H1 (cell line): ENCODE measurements around the gene RPS19. TPM values are rescaled to one million over a fixed set of nuclear protein-coding genes. Genes with fewer than 3 reads are reported as not detected.

Experiments
- CTCF ChIA-PET: fragments of 300-600 bp; sonication (Branson Sonifier 250); formaldehyde crosslinking; loops from one replicate; lab custom pipeline; 2021; ENCODE audit not compliant: partially characterized antibody; lab: Charles Lee
- POLR2A ChIA-PET: fragments of 300-600 bp; sonication (Branson Sonifier 250); formaldehyde crosslinking; loops from one replicate; lab custom pipeline; 2021; ENCODE audit warnings: inconsistent platforms; ENCODE audit not compliant: partially characterized antibody; lab: Charles Lee
- DNase-seq, 2 experiments: peaks; one replicate each; pipeline versions ENCODE4 v3.0.0 to v3.0.0-alpha.2; 2010 to 2022; ENCODE audit warnings: low spot score in 2 of 2, low read depth in 1 of 2, mixed read lengths in 1 of 2
- FAIRE-seq: peaks from 2 replicates; lab custom pipeline; 2011; peaks lifted over from hg19 to GRCh38; lab: Jason Lieb, UNC
- H2AFZ ChIP-seq: 2 replicates; pipeline ENCODE4 v1.8.1; 2012; ENCODE audit warnings: low read length, inconsistent platforms
- H2AK5ac ChIP-seq: 2 replicates; pipeline ENCODE4 v1.6.1; 2013; ENCODE audit warnings: low read depth, low read length
- H2BK120ac ChIP-seq: replicated peaks from 2 replicates; pipeline ENCODE3; 2013; ENCODE audit warnings: low read depth, low read length, inconsistent platforms
- H2BK12ac ChIP-seq: 2 replicates; pipeline ENCODE4 v1.6.1; 2013; ENCODE audit warnings: low read depth, low read length
- H2BK15ac ChIP-seq: 2 replicates; pipeline ENCODE4 v1.6.1; 2013; ENCODE audit warnings: low read length
- H2BK20ac ChIP-seq: 2 replicates; pipeline ENCODE4 v1.6.1; 2013; ENCODE audit warnings: low read length
- H2BK5ac ChIP-seq: 2 replicates; pipeline ENCODE4 v1.6.1; 2013; ENCODE audit warnings: low read depth, low read length
- H3K14ac ChIP-seq: 2 replicates; pipeline ENCODE4 v1.6.1; 2013; ENCODE audit warnings: inconsistent platforms; ENCODE audit not compliant: insufficient read length
- H3K18ac ChIP-seq: 2 replicates; pipeline ENCODE4 v1.6.1; 2013; ENCODE audit warnings: low read length; ENCODE audit errors: extremely low read depth
- H3K23ac ChIP-seq: 2 replicates; pipeline ENCODE4 v1.6.1; 2013; ENCODE audit warnings: inconsistent platforms; ENCODE audit not compliant: insufficient read length
- H3K23me2 ChIP-seq: 2 replicates; pipeline ENCODE4 v1.6.1; 2013; ENCODE audit warnings: low read depth, low read length
- H3K27ac ChIP-seq: 2 replicates; pipeline ENCODE4 v1.6.1; 2011; ENCODE audit warnings: low read depth, low read length, inconsistent platforms
- H3K27me3 ChIP-seq, 4 experiments: replicated peaks in 1 of 4; 1 replicate in 1 of 4; 2 replicates in 3 of 4; pipeline versions ENCODE4 v1.6.1 to v1.8.1; 2011 to 2013; ENCODE audit warnings: low read length in 3 of 4, mild to moderate bottlenecking in 3 of 4, inconsistent platforms in 2 of 4, mixed read lengths in 2 of 4, moderate library complexity in 1 of 4; ENCODE audit not compliant: control insufficient read depth in 3 of 4, insufficient read depth in 3 of 4; ENCODE audit errors: extremely low read depth in 1 of 4
- H3K36me3 ChIP-seq, 4 experiments: 2 replicates each; pipeline versions ENCODE4 v1.6.1 to v1.8.1; 2011 to 2013; ENCODE audit warnings: mild to moderate bottlenecking in 4 of 4, low read length in 3 of 4, moderate library complexity in 2 of 4, control low read depth in 1 of 4, inconsistent platforms in 1 of 4; ENCODE audit not compliant: insufficient read depth in 4 of 4, control insufficient read depth in 2 of 4
- H3K4ac ChIP-seq: replicated peaks from 2 replicates; pipeline ENCODE3; 2013; ENCODE audit warnings: low read length, low read depth, mixed read lengths, inconsistent platforms; ENCODE audit not compliant: insufficient read length
- H3K4me1 ChIP-seq, 4 experiments: replicated peaks in 1 of 4; 1 replicate in 1 of 4; 2 replicates in 3 of 4; pipeline versions ENCODE4 v1.6.1 to v1.8.1; 2011 to 2013; ENCODE audit warnings: low read length in 3 of 4, inconsistent platforms in 2 of 4, mixed read lengths in 1 of 4; ENCODE audit not compliant: insufficient read depth in 4 of 4, control insufficient read depth in 3 of 4
- H3K4me2 ChIP-seq, 2 experiments: 2 replicates each; pipeline versions ENCODE4 v1.6.1 to v1.8.1; 2011 to 2013; ENCODE audit warnings: low read depth in 2 of 2, low read length in 2 of 2, control low read depth in 1 of 2, inconsistent platforms in 1 of 2, mild to moderate bottlenecking in 1 of 2; ENCODE audit not compliant: insufficient read depth in 1 of 2
- H3K4me3 ChIP-seq, 4 experiments: fragments of 200-600, 300-600 bp in 1 of 4; sonication (generic), shearing (Covaris generic), sonication (Bioruptor Twin) in 1 of 4; 2 replicates each; pipeline versions ENCODE4 v1.5.1 to v1.8.1; 2011 to 2016; ENCODE audit warnings: low read length in 4 of 4, low read depth in 3 of 4, control low read depth in 2 of 4, inconsistent platforms in 2 of 4, mild to moderate bottlenecking in 2 of 4, mixed read lengths in 1 of 4, moderate library complexity in 1 of 4; ENCODE audit not compliant: insufficient read depth in 2 of 4; ENCODE audit errors: extremely low read depth in 1 of 4
- H3K56ac ChIP-seq: replicated peaks from 2 replicates; pipeline ENCODE3; 2013; ENCODE audit warnings: low read depth, mild to moderate bottlenecking, mixed read lengths, low read length, inconsistent platforms; ENCODE audit not compliant: insufficient read length
- H3K79me1 ChIP-seq: 2 replicates; pipeline ENCODE4 v1.6.1; 2013; ENCODE audit warnings: low read depth, low read length, control low read depth
- H3K79me2 ChIP-seq, 2 experiments: 2 replicates each; pipeline versions ENCODE4 v1.6.1 to v1.8.1; 2012 to 2013; ENCODE audit warnings: low read length in 2 of 2, mild to moderate bottlenecking in 2 of 2, inconsistent platforms in 1 of 2; ENCODE audit not compliant: insufficient read depth in 2 of 2, control insufficient read depth in 1 of 2
- H3K9ac ChIP-seq, 4 experiments: replicated peaks in 1 of 4; 1 replicate in 1 of 4; 2 replicates in 3 of 4; pipeline versions ENCODE4 v1.6.1 to v1.8.1; 2011 to 2013; ENCODE audit warnings: low read depth in 3 of 4, low read length in 3 of 4, control low read depth in 2 of 4, mild to moderate bottlenecking in 2 of 4, moderate library complexity in 2 of 4, inconsistent platforms in 1 of 4; ENCODE audit errors: extremely low read depth in 1 of 4
- H3K9me3 ChIP-seq, 2 experiments: 2 replicates each; pipeline versions ENCODE4 v1.6.1 to v1.8.1; 2012 to 2013; ENCODE audit warnings: mild to moderate bottlenecking in 2 of 2, moderate library complexity in 2 of 2, control low read depth in 1 of 2, inconsistent platforms in 1 of 2, low read depth in 1 of 2, low read length in 1 of 2, mixed read lengths in 1 of 2; ENCODE audit not compliant: insufficient read depth in 2 of 2
- H4K20me1 ChIP-seq, 2 experiments: replicated peaks in 1 of 2; 2 replicates each; pipeline versions ENCODE3 to v1.8.1; 2011 to 2013; ENCODE audit warnings: inconsistent platforms in 2 of 2, low read length in 2 of 2, mild to moderate bottlenecking in 1 of 2; ENCODE audit not compliant: insufficient read depth in 2 of 2, control insufficient read depth in 1 of 2
- H4K5ac ChIP-seq: 2 replicates; pipeline ENCODE4 v1.6.1; 2013; ENCODE audit warnings: low read length, low read depth, mixed read lengths, inconsistent platforms; ENCODE audit not compliant: insufficient read length
- H4K8ac ChIP-seq: 2 replicates; pipeline ENCODE4 v1.8.0; 2013; ENCODE audit warnings: mild to moderate bottlenecking, moderate library complexity, low read length, inconsistent platforms; ENCODE audit not compliant: insufficient read depth; ENCODE audit errors: extremely low read depth
- H4K91ac ChIP-seq: replicated peaks from 2 replicates; pipeline ENCODE3; 2013; ENCODE audit warnings: low read length, mixed read lengths, inconsistent platforms; ENCODE audit not compliant: insufficient read length
- ASH2L ChIP-seq: fragments of 200-600, 300-600 bp; sonication (generic); IDR thresholded peaks from one replicate; pipeline ENCODE4 v1.7.1; 2017; ENCODE audit warnings: low read length
- CBX5 ChIP-seq: fragments of 300-800, 300-1000 bp; sonication (generic); IDR thresholded peaks from 2 replicates; pipeline ENCODE4 v1.7.1; 2016; ENCODE audit warnings: antibody characterized with exemption, low read length, low read depth
- EZH2 ChIP-seq: fragments of 200-600 bp; sonication (generic); IDR thresholded peaks from 2 replicates; pipeline ENCODE4 v1.7.1; 2012; ENCODE audit warnings: low read depth, mild to moderate bottlenecking, moderate library complexity, low read length, inconsistent platforms; ENCODE audit not compliant: severe bottlenecking
- GTF2F1 ChIP-seq: IDR thresholded peaks from 2 replicates; pipeline ENCODE4 v1.6.1; 2012; ENCODE audit warnings: low read depth, low read length, improper control_type of control experiment, borderline replicate concordance
- JUN ChIP-seq: IDR thresholded peaks from 2 replicates; pipeline ENCODE4 v1.6.1; 2011; ENCODE audit warnings: low read depth, mild to moderate bottlenecking, improper control_type of control experiment, low read length
- KDM4A ChIP-seq: IDR thresholded peaks from one replicate; pipeline ENCODE4 v1.7.1; 2012; ENCODE audit warnings: low read depth, mild to moderate bottlenecking, moderate library complexity, low read length, inconsistent platforms; ENCODE audit not compliant: severe bottlenecking
- POLR2A ChIP-seq, 2 experiments: IDR thresholded peaks; 1 replicate in 1 of 2; 2 replicates in 1 of 2; pipeline ENCODE4 v1.6.1; 2011; ENCODE audit warnings: low read depth in 2 of 2, low read length in 2 of 2, mild to moderate bottlenecking in 2 of 2; ENCODE audit errors: control extremely low read depth in 1 of 2
- POLR2AphosphoS5 ChIP-seq: IDR thresholded peaks from 2 replicates; pipeline ENCODE4 v1.6.1; 2011; ENCODE audit warnings: low read depth, low read length
- RAD21 ChIP-seq, 2 experiments: IDR thresholded peaks in 1 of 2; conservative IDR thresholded peaks in 1 of 2; 2 replicates each; pipeline ENCODE4 v1.6.1; 2011; ENCODE audit warnings: low read depth in 2 of 2, low read length in 2 of 2, improper control_type of control experiment in 1 of 2, inconsistent platforms in 1 of 2, mild to moderate bottlenecking in 1 of 2, moderate library complexity in 1 of 2
- RFX5 ChIP-seq: IDR thresholded peaks from 2 replicates; pipeline ENCODE4 v1.6.1; 2011; ENCODE audit warnings: low read depth, low read length, improper control_type of control experiment, borderline replicate concordance
- SIX5 ChIP-seq: IDR thresholded peaks from 2 replicates; pipeline ENCODE4 v1.6.1; 2011; ENCODE audit warnings: mild to moderate bottlenecking, low read depth, low read length
- SP4 ChIP-seq: IDR thresholded peaks from 2 replicates; pipeline ENCODE4 v1.6.1; 2012; ENCODE audit warnings: low read length, inconsistent platforms
- YY1 ChIP-seq: IDR thresholded peaks from 2 replicates; pipeline ENCODE4 v1.6.1; 2011; ENCODE audit warnings: low read depth, mild to moderate bottlenecking, low read length
- ZNF274 ChIP-seq: IDR thresholded peaks from 2 replicates; pipeline ENCODE4 v1.7.0; 2012; ENCODE audit warnings: low read length, borderline replicate concordance; ENCODE audit errors: extremely low read depth
- WGBS, 2 experiments: shearing (Covaris generic) in 1 of 2; methylation state at CpG; one replicate each; pipeline versions ENCODE4 v1.1.6 to v1.1.7; 2013 to 2015; ENCODE audit warnings: low lambda C conversion rate in 2 of 2, mixed read lengths in 2 of 2, inconsistent platforms in 1 of 2, low coverage in 1 of 2, missing lambda C conversion rate in 1 of 2; ENCODE audit not compliant: insufficient replicate concordance in 2 of 2, insufficient coverage in 1 of 2, insufficient read length in 1 of 2; ENCODE audit errors: extremely low coverage in 1 of 2, missing lambda C conversion rate in 1 of 2; 5-methylcytosine and 5-hydroxymethylcytosine counted together
- polyA plus RNA-seq, 7 experiments: library from polyadenylated mRNA; depleted of rRNA in 3 of 7; stranded (reverse) in 5 of 7; unstranded in 2 of 7; fragments of >200 nt in 5 of 7; fragments of 200-250 nt in 2 of 7; gene quantifications; 1 replicate in 5 of 7; 2 replicates in 1 of 7; 4 replicates in 1 of 7; pipeline versions ENCODE4 v1.2.1 to v1.2.3, GENCODE V29; 2011 to 2013; ENCODE audit warnings: missing spikeins in 2 of 7, mixed read lengths in 2 of 7
- total RNA-seq: library from RNA; stranded (reverse); fragmentation: NEBNext Ultra II Directional; extraction: Animal tissue kit (Norgen Biotek cat#: 25700); gene quantifications from 2 replicates; pipeline ENCODE4 v1.2.1, GENCODE V29; 2021

RPS19 gene
- total and polyA plus RNA-seq, 2 of the 8 experiments (the other 6 are each of a cell fraction or from before 2014, with no cell fraction given), result 2,817 to 5,751 TPM

GRCh38 chr19:41879080-41879479 lies 19.0 kb downstream of the RPS19 start:
- no peak for FAIRE-seq
- TF ChIP-seq GTF2F1, result no peak
- TF ChIP-seq POLR2AphosphoS5, result no peak
- no peak for TF ChIP-seq POLR2A (IDR thresholded peaks at IDR 0.05; ENCODE audit: control extremely low read depth in 1 of 2, low read depth in 2 of 2, low read length in 2 of 2)
- no peak for TF ChIP-seq EZH2
- no peak for TF ChIP-seq JUN
- TF ChIP-seq YY1, result no peak
- no peak for TF ChIP-seq ASH2L
- no peak for TF ChIP-seq KDM4A
- no peak for TF ChIP-seq SIX5
- TF ChIP-seq RAD21 (IDR thresholded peaks at IDR 0.05 in 1 of 2, conservative IDR thresholded peaks at IDR 0.05 in 1 of 2; ENCODE audit: low read depth in 2 of 2, low read length in 2 of 2), result no peak
- no peak for TF ChIP-seq SP4
- no peak for TF ChIP-seq RFX5
- TF ChIP-seq CBX5, result no peak
- TF ChIP-seq ZNF274, result no peak
- TF ChIP-seq, all 59 proteins: peak for 0
- CTCF ChIA-PET, result no interaction called here

More at GRCh38 chr19:41879080-41879479, 19.0 kb downstream of the RPS19 start:
- Histone ChIP-seq H2BK15ac (no peak overlapping the region), H3K23me2 (peaks cover 13% of the 10 kb centered on the region; the same call in 1 of the 2 replicates), H2BK5ac (no peak overlapping the region), H2AFZ (no peak overlapping the region), H3K27me3 (peaks cover 1 to 19% (median 17%) of the 10 kb centered on the region in 4 experiments; a peak in 6 of 7 replicates), H2BK120ac (no peak overlapping the region), H3K56ac (no peak overlapping the region), H3K9me3 (no peaks in the 10 kb centered on the region), H3K4me2 (no peak overlapping the region), H3K4ac (no peak overlapping the region), H3K4me1 (peaks cover 0 to 5% (median 2%) of the 10 kb centered on the region in 4 experiments; a peak in 5 of 7 replicates), H3K4me3 (no peak overlapping the region), H3K79me1 (no peaks in the 10 kb centered on the region), H4K5ac (no peak overlapping the region), H2AK5ac (no peak overlapping the region), H3K9ac (no peak overlapping the region), H4K8ac (no peak overlapping the region), H2BK12ac (0 out of 2 replicates have a peak overlapping the region, but pooled peaks have one; percentile 39), H3K36me3 (no peaks in the 10 kb centered on the region), H2BK20ac (no peak overlapping the region), H3K23ac (no peak overlapping the region), H3K18ac (no peak overlapping the region), H3K79me2 (no peaks in the 10 kb centered on the region), H3K14ac (no peak overlapping the region), H4K91ac (no peak overlapping the region), H3K27ac (no peak overlapping the region), H4K20me1 (no peaks in the 10 kb centered on the region)
- POLR2A ChIA-PET, result interaction anchor here (2.8 to 9.0 kb wide), 2 partner anchors 14 to 19 kb away, joined by 13 to 151 read pairs; partner anchors contain the start of gene RPS19
- WGBS, 2 experiments, result 88% methylated on average over 21 of the region's 21 CpGs; no CpG with 5 or more reads in 1 of the 2 experiments
- no peak for DNase-seq
